ENCODE data around the gene CD274.
"Not testable (repeated sequence)": the region's sequence is repeated elsewhere in the genome, so short reads cannot be mapped to it uniquely, and the experiment has no call there.

Gene CD274

GRCh38 chr9:5486988-5487387 is 36.6 kb downstream of the CD274 start:
- H3K27me3 ChIP-seq (ENCODE audit: insufficient read depth, low read length), result no peaks in the 10 kb centered on the region
- no peak overlapping the region for H3K4me3 ChIP-seq (ENCODE audit: low read length)
- H3K27ac ChIP-seq (ENCODE audit: low read depth, low read length), result no peak overlapping the region
- 94% methylated on average over 5 of the region's 5 CpGs for WGBS
- H3K4me1 ChIP-seq (ENCODE audit: insufficient read depth, low read length), result no peaks in the 10 kb centered on the region
- H3K9me3 ChIP-seq (ENCODE audit: insufficient read depth, low read depth, low read length), result no peaks in the 10 kb centered on the region
- no peaks in the 10 kb centered on the region for H3K36me3 ChIP-seq (ENCODE audit: insufficient read depth, low read length)
- no peak overlapping the region for H3K9ac ChIP-seq (ENCODE audit: low read depth, low read length)

DNA sequence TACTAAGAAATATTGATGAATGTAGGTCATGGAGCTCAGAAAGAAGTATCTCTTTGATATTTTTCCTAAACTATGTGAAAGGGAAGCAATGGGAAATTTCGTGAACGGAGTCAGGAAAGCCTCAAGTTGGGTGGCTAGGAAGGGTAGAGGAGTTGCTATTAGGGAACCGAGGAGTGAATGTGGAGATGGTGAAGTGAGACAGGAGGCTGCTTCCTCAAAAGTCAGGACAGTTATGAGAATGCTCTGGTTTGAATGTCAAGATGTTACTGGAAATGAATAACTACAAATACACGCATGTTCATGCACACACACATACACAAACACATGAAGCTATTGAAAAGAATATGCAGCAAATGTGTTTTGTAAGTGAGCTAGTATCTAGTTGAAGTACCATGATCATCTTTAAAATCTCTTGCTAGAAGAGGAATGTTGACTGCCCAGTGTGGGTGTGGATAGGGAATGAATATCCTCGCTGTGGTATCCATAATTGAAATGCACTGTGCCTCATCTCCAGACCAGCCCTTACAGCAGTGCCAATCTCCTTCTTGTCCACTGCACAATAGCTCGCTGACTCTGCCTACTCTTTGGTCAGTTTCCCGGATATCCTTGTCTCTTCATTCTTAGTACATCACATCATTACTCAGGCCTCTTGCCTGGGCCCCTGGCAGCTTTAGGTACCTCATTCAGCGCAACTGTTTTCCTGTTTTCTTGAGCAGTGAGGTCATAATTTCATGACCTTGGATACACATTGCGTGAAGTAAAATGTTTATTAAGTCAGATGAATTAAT is 38.1 kb downstream of the CD274 start:
- Histone ChIP-seq H3K27me3 (ENCODE audit: insufficient read depth, low read length) (no peaks in the 10 kb centered on the region), H3K4me3 (ENCODE audit: low read length) (no peak overlapping the region), H3K36me3 (ENCODE audit: insufficient read depth, low read length) (no peaks in the 10 kb centered on the region), H3K4me1 (ENCODE audit: insufficient read depth, low read length) (no peaks in the 10 kb centered on the region), H3K9ac (ENCODE audit: low read depth, low read length) (no peak overlapping the region), H3K9me3 (ENCODE audit: insufficient read depth, low read depth, low read length) (no peaks in the 10 kb centered on the region), H3K27ac (ENCODE audit: low read depth, low read length) (no peak overlapping the region)
- WGBS, result 96% methylated on average over 8 of the region's 9 CpGs

GRCh38 chr9:5489630-5490490 is 39.5 kb downstream of the CD274 start:
- no peak overlapping the region for H3K4me3 ChIP-seq (ENCODE audit: low read length)
- H3K27me3 ChIP-seq (ENCODE audit: insufficient read depth, low read length), result no peaks in the 10 kb centered on the region
- H3K9ac ChIP-seq (ENCODE audit: low read depth, low read length), result no peak overlapping the region
- 89% methylated on average over 9 of the region's 9 CpGs for WGBS
- H3K9me3 ChIP-seq (ENCODE audit: insufficient read depth, low read depth, low read length), result no peaks in the 10 kb centered on the region
- H3K36me3 ChIP-seq (ENCODE audit: insufficient read depth, low read length), result no peaks in the 10 kb centered on the region
- no peak overlapping the region for H3K27ac ChIP-seq (ENCODE audit: low read depth, low read length)
- H3K4me1 ChIP-seq (ENCODE audit: insufficient read depth, low read length), result no peaks in the 10 kb centered on the region

DNA sequence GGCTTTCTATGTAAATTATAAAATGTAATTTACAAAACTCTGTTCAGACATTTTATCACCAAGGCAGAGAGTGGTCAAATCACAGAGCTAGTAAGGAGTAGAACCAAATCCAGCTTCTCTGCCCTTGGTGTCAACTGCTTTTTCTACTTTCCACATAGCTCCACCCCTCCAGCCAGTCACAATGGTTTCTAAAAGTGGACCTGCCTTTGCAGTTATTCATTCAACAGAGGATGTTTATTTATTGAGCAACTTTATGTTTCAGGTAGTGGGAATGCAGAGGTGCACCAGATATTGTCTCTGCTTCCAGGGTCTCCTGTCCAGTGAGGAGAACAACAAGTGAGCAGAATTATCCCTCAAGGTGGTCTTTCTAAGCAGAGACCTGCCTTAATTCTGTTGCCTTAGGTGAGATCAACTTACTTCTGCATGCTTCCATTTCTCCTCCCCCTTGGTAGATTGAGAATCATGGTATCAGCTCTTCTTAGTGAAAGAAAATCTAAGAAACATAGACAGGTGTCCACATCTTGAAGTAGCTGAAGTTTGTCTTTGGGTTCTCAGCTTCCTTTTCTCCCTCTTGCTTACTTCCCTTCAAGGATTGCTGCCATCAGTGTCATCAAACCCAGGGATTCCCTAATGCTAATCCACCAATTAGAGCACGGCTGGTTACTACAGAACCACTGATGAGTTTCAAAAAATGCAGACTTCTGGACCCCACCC is 42.8 kb downstream of the CD274 start:
- Histone ChIP-seq H3K27me3 (ENCODE audit: insufficient read depth, low read length) (no peaks in the 10 kb centered on the region), H3K4me3 (ENCODE audit: low read length) (no peak overlapping the region), H3K4me1 (ENCODE audit: insufficient read depth, low read length) (no peaks in the 10 kb centered on the region), H3K27ac (ENCODE audit: low read depth, low read length) (no peak overlapping the region), H3K9ac (ENCODE audit: low read depth, low read length) (no peak overlapping the region), H3K36me3 (ENCODE audit: insufficient read depth, low read length) (no peaks in the 10 kb centered on the region), H3K9me3 (ENCODE audit: insufficient read depth, low read depth, low read length) (no peaks in the 10 kb centered on the region)
- 95% methylated on average over 1 of the region's 1 CpG for WGBS

DNA sequence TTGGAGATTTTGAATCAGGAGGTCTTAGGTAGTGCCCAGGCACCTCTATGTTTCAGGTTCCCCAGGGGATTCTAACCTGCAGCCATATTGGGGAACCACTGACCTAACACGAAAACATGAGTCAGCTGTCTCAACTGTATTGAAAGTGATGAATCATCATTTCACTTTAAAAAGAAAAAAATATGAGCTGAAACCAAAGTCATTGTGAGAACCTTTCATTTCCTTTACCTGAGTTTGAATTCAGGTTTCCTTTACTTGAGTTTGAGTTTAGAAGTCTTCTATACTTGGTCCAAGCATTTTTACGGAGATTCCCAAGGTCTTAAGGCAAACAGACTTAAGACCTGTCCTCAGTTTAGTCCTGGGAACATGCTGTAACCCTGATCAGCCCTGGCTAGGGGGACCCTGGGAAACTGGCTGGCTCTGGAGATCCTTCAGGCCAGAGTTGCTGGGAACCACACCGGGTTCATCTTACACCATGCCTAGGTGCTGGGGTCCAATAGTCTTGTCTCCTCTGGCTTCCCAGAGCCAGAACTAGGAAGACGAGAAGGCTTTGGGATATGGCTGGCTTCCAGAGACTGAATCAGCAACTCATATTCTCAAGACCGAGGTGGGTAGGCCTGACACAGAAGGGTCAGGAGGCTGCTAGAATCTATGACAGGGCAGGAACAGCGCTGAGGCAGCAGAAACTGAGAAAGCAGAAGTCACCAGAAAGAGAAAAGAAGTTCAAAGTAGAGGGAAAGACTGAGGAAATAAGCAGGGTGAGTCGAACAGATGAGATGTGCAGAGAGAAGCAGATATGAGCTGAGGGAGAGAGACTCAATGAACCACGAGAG is 43.6 kb downstream of the CD274 start:
- Histone ChIP-seq H3K9ac (ENCODE audit: low read depth, low read length) (no peak overlapping the region), H3K27ac (ENCODE audit: low read depth, low read length) (no peak overlapping the region)
- WGBS, result 96% methylated on average over 8 of the region's 8 CpGs

DNA sequence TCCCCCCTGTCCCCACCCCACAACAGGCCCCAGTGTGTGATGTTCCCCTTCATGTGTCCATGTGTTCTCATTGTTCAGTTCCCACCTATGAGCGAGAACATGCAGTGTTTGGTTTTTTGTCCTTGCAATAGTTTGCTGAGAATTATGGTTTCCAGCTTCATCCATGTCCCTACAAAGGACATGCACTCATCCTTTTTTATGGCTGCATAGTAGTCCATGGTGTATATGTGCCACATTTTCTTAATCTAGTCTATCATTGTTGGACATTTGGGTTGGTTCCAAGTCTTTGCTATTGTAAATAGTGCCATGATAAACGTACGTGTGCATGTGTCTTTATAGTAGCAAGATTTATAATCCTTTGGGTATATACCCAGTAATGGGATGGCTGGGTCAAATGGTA is 44.4 kb downstream of the CD274 start:
- H3K27me3 ChIP-seq (ENCODE audit: insufficient read depth, low read length); H3K4me1 ChIP-seq (ENCODE audit: insufficient read depth, low read length); H3K4me3 ChIP-seq (ENCODE audit: low read length); H3K27ac ChIP-seq (ENCODE audit: low read depth, low read length); H3K9ac ChIP-seq (ENCODE audit: low read depth, low read length); H3K9me3 ChIP-seq (ENCODE audit: insufficient read depth, low read depth, low read length); H3K36me3 ChIP-seq (ENCODE audit: insufficient read depth, low read length): not testable (repeated sequence)
- 98% methylated on average over 3 of the region's 3 CpGs for WGBS

More for the DNA sequence above, 43.6 kb downstream of the CD274 start:
- H3K27me3 ChIP-seq (ENCODE audit: insufficient read depth, low read length), result no peaks in the 10 kb centered on the region
- no peaks in the 10 kb centered on the region for H3K9me3 ChIP-seq (ENCODE audit: insufficient read depth, low read depth, low read length)
- no peak overlapping the region for H3K4me3 ChIP-seq (ENCODE audit: low read length)
- no peaks in the 10 kb centered on the region for H3K36me3 ChIP-seq (ENCODE audit: insufficient read depth, low read length)
- H3K4me1 ChIP-seq (ENCODE audit: insufficient read depth, low read length), result no peaks in the 10 kb centered on the region

DNA sequence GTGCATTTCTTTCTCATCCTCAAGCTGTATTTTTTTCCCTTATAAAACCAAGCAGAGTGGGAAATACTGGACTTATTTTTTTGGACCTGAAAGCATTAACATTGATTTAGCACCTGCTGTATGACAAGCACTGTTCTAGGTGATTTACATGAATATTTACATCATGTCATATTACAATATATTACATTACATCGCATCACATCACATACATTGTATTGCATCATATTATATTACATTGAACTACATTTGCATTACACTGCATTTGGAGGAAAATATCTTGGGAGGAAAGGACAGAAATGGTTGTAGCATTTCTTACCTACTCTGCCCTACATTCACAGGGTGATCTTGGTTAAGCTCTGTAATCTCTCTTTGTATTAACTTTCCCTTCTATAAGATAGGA is 48.8 kb downstream of the CD274 start:
- Histone ChIP-seq H3K27ac (ENCODE audit: low read depth, low read length) (no peak overlapping the region), H3K9ac (ENCODE audit: low read depth, low read length) (no peak overlapping the region), H3K4me3 (ENCODE audit: low read length) (no peak overlapping the region), H3K4me1 (ENCODE audit: insufficient read depth, low read length) (no peaks in the 10 kb centered on the region), H3K9me3 (ENCODE audit: insufficient read depth, low read depth, low read length) (no peaks in the 10 kb centered on the region), H3K36me3 (ENCODE audit: insufficient read depth, low read length) (no peaks in the 10 kb centered on the region), H3K27me3 (ENCODE audit: insufficient read depth, low read length) (no peaks in the 10 kb centered on the region)
- WGBS, result 100% methylated on average over 1 of the region's 1 CpG

- Histone ChIP-seq H3K4me1 (ENCODE audit: insufficient read depth, low read length) (no peaks in the 10 kb centered on the region), H3K36me3 (ENCODE audit: insufficient read depth, low read length) (no peaks in the 10 kb centered on the region), H3K27ac (ENCODE audit: low read depth, low read length) (no peak overlapping the region), H3K27me3 (ENCODE audit: insufficient read depth, low read length) (no peaks in the 10 kb centered on the region), H3K4me3 (ENCODE audit: low read length) (no peak overlapping the region), H3K9ac (ENCODE audit: low read depth, low read length) (no peak overlapping the region), H3K9me3 (ENCODE audit: insufficient read depth, low read depth, low read length) (no peaks in the 10 kb centered on the region)
- WGBS, result 95% methylated on average over 4 of the region's 4 CpGs
Observed at GRCh38 chr9:5499889-5500398, 49.6 kb downstream of the CD274 start.

GRCh38 chr9:5500441-5501235 is 50.3 kb downstream of the CD274 start:
- WGBS, result 94% methylated on average over 18 of the region's 18 CpGs
- H3K9ac ChIP-seq (ENCODE audit: low read depth, low read length), result no peak overlapping the region
- H3K27ac ChIP-seq (ENCODE audit: low read depth, low read length), result no peak overlapping the region
- H3K4me1 ChIP-seq (ENCODE audit: insufficient read depth, low read length), result no peaks in the 10 kb centered on the region
- H3K4me3 ChIP-seq (ENCODE audit: low read length), result no peak overlapping the region
- no peaks in the 10 kb centered on the region for H3K36me3 ChIP-seq (ENCODE audit: insufficient read depth, low read length)
- H3K27me3 ChIP-seq (ENCODE audit: insufficient read depth, low read length), result no peaks in the 10 kb centered on the region
- H3K9me3 ChIP-seq (ENCODE audit: insufficient read depth, low read depth, low read length), result no peaks in the 10 kb centered on the region

- 98% methylated on average over 6 of the region's 6 CpGs for WGBS
- Histone ChIP-seq H3K27ac (ENCODE audit: low read depth, low read length) (no peak overlapping the region), H3K4me1 (ENCODE audit: insufficient read depth, low read length) (no peaks in the 10 kb centered on the region), H3K9ac (ENCODE audit: low read depth, low read length) (no peak overlapping the region), H3K9me3 (ENCODE audit: insufficient read depth, low read depth, low read length) (no peaks in the 10 kb centered on the region), H3K27me3 (ENCODE audit: insufficient read depth, low read length) (no peaks in the 10 kb centered on the region), H3K4me3 (ENCODE audit: low read length) (no peak overlapping the region), H3K36me3 (ENCODE audit: insufficient read depth, low read length) (no peaks in the 10 kb centered on the region)
Observed at GRCh38 chr9:5502553-5502952, 52.2 kb downstream of the CD274 start.
